Neural progenitor cell (in vitro differentiated cells): Measurements from ENCODE around the gene TMEM95. TPM values are rescaled to one million over a fixed set of nuclear protein-coding genes. Genes with fewer than 3 reads are reported as not detected.

Experiments used
- DNase-seq: peaks from one replicate; pipeline ENCODE4 v3.0.0-alpha.2; 2016; ENCODE audit warnings: low spot score
- H2AFZ ChIP-seq: fragments of 200-600 bp; sonication (generic); replicated peaks from 2 replicates; pipeline ENCODE4 v1.6.1; 2016; ENCODE audit warnings: antibody characterized with exemption
- H3F3A ChIP-seq: fragments of 200-600 bp; sonication (generic); 2 replicates; pipeline ENCODE4 v1.6.1; 2016; ENCODE audit warnings: antibody characterized with exemption, low read depth
- H3K27ac ChIP-seq: fragments of 200-600 bp; sonication (generic); 2 replicates; pipeline ENCODE4 v1.5.1; 2016; ENCODE audit warnings: mild to moderate bottlenecking
- H3K27me3 ChIP-seq: fragments of 200-600 bp; sonication (generic); 2 replicates; pipeline ENCODE4 v1.6.1; 2016; ENCODE audit warnings: mild to moderate bottlenecking, moderate library complexity
- H3K36me3 ChIP-seq: fragments of 200-600 bp; sonication (generic); 2 replicates; pipeline ENCODE4 v1.5.1; 2016
- H3K4me1 ChIP-seq: fragments of 200-600 bp; sonication (generic); 2 replicates; pipeline ENCODE4 v1.6.1; 2016; ENCODE audit warnings: mixed run types
- H3K4me2 ChIP-seq: fragments of 200-600 bp; sonication (generic); 2 replicates; pipeline ENCODE4 v1.6.1; 2016
- H3K4me3 ChIP-seq: fragments of 200-600 bp; sonication (generic); 2 replicates; pipeline ENCODE4 v1.5.1; 2016
- H3K79me2 ChIP-seq: fragments of 200-600 bp; sonication (generic); 2 replicates; pipeline ENCODE4 v1.6.1; 2016; ENCODE audit warnings: low read depth
- H3K9ac ChIP-seq: fragments of 200-600 bp; sonication (generic); 2 replicates; pipeline ENCODE4 v1.6.1; 2016
- H3K9me3 ChIP-seq: fragments of 200-600 bp; sonication (generic); 2 replicates; pipeline ENCODE4 v1.5.1; 2016; ENCODE audit warnings: low read depth
- H4K20me1 ChIP-seq: fragments of 200-600 bp; sonication (generic); 2 replicates; pipeline ENCODE4 v1.6.1; 2016; ENCODE audit warnings: low read depth
- H3K27ac Mint-ChIP-seq: 3 replicates; pipeline ENCODE4 v1.8.0; 2021; ENCODE audit warnings: mixed read lengths
- H3K27me3 Mint-ChIP-seq: 2 replicates; pipeline ENCODE4 v1.8.0; 2022; ENCODE audit warnings: low read depth, mild to moderate bottlenecking, inconsistent platforms, moderate library complexity, mixed read lengths; ENCODE audit not compliant: insufficient read depth
- H3K36me3 Mint-ChIP-seq: 3 replicates; pipeline ENCODE4 v1.8.0; 2021; ENCODE audit warnings: mixed read lengths
- H3K4me1 Mint-ChIP-seq: 3 replicates; pipeline ENCODE4 v1.8.0; 2021; ENCODE audit warnings: mixed read lengths
- H3K4me3 Mint-ChIP-seq: 3 replicates; pipeline ENCODE4 v1.8.0; 2021; ENCODE audit warnings: mild to moderate bottlenecking, moderate library complexity, mixed read lengths
- H3K9me3 Mint-ChIP-seq: 3 replicates; pipeline ENCODE4 v1.8.0; 2020; ENCODE audit warnings: mixed read lengths
- CTCF ChIP-seq: fragments of 200-600 bp; sonication (generic); IDR thresholded peaks from 2 replicates; pipeline ENCODE4 v1.5.1; 2017; ENCODE audit warnings: antibody characterized with exemption, mild to moderate bottlenecking
- EZH2 ChIP-seq: fragments of 200-600 bp; sonication (generic); IDR thresholded peaks from 2 replicates; pipeline ENCODE4 v1.6.1; 2017; ENCODE audit warnings: antibody characterized with exemption, mild to moderate bottlenecking, moderate library complexity
- EZH2phosphoT487 ChIP-seq: fragments of 200-600 bp; sonication (generic); IDR thresholded peaks from 2 replicates; pipeline ENCODE4 v1.6.1; 2017; ENCODE audit warnings: antibody characterized with exemption
- total RNA-seq: library from RNA; depleted of rRNA; stranded (reverse); fragments of >200 nt; gene quantifications from 2 replicates; pipeline ENCODE4 v1.2.3, GENCODE V29; 2015; ENCODE audit warnings: low replicate concordance

Gene TMEM95
- total RNA-seq, 1 donor from 2014 or later, result not detected

DNA sequence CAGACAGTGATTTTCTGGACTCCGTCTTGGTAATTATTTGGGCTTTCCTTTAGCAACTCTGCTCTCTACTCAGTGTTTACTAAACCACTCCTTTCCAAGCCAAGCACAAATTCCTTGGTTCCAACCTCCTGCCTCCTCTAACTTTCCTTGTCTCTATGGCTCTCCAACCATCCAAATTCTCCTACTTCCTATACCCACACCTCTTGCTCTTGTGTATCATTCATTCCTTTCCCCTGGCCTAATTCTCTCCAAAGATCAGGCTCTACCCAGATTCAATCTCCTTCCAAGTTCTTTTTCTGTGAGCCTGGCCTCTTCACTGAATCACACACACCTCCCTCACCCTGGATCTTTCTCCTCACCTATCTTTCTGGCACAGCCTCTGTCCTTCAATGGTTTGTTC is 26.9 kb upstream of the TMEM95 start:
- H3K27ac Mint-ChIP-seq, result no peak overlapping the region
- peak overlapping the region; percentile 94 for H3K4me3 ChIP-seq

DNA sequence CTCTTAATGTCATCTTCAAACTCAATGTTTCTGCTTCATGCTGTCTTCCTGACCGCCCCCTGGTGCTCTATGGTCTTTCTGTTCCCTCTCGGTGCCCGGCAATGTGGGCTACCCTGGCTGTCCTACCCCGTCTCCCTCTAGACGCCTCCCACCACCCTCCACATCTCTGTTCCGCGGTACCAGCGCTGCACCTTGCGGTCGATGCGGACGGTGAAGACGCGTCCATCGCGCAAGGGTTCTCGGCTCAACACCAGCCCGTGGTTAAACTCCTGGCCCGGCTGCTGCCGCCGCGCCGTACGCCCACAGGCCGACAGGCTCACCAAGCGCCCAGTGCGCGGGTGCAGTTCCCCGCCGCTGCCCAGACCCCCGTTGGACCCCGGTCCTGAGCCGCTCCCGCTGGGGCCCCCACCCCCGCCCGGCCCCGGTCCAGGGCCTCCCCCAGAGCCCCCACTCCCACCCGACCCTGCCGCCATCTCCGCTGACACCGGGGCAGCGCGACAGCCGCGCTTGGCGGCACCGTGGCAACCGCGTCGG is 26.0 kb upstream of the TMEM95 start, which contains the start of gene NEURL4:
Gene NEURL4 (minus strand): TSS at position 496 of the 534 bp plus-strand sequence. CDS start 23 bp downstream, at position 473.
- Histone ChIP-seq H3K36me3 (no peaks in the 10 kb centered on the region), H4K20me1 (peaks cover 4% of the 10 kb centered on the region), H3K9ac (peak within 1 kb of the TSS; percentile 79), H3K4me3 (peak within 1 kb of the TSS; percentile 94), H3K27me3 (no peaks in the 10 kb centered on the region), H3K4me2 (peak within 1 kb of the TSS; percentile 96), H3K79me2 (peaks cover 20% of the 10 kb centered on the region), H3F3A (peaks cover 27% of the 10 kb centered on the region), H3K4me1 (peaks cover 14% of the 10 kb centered on the region), H2AFZ (peak within 1 kb of the TSS; percentile 86), H3K27ac (peak within 1 kb of the TSS; percentile 79), H3K9me3 (no peaks in the 10 kb centered on the region)
- peak within 1 kb of the TSS; percentile 95 for H3K27ac Mint-ChIP-seq
- no peaks in the 10 kb centered on the region for H3K9me3 Mint-ChIP-seq
- H3K27me3 Mint-ChIP-seq, result peaks cover 12% of the 10 kb centered on the region
- no peak for TF ChIP-seq EZH2phosphoT487
- TF ChIP-seq CTCF, result no peak
- TF ChIP-seq EZH2, result no peak
- H3K36me3 Mint-ChIP-seq, result peaks cover 7% of the 10 kb centered on the region
- H3K4me1 Mint-ChIP-seq, result peaks cover 28% of the 10 kb centered on the region
- peak within 1 kb of the TSS; percentile 98 for H3K4me3 Mint-ChIP-seq
- no peak for DNase-seq

More for the DNA sequence above, 26.9 kb upstream of the TMEM95 start:
- peaks cover 14% of the 10 kb centered on the region for H3K4me1 ChIP-seq
- H2AFZ ChIP-seq, result no peak overlapping the region
- H3K4me2 ChIP-seq, result peak overlapping the region; percentile 96
- Mint-ChIP-seq H3K4me1 (peaks cover 28% of the 10 kb centered on the region), H3K4me3 (peak overlapping the region; percentile 98), H3K27me3 (peaks cover 12% of the 10 kb centered on the region), H3K9me3 (no peaks in the 10 kb centered on the region), H3K36me3 (peaks cover 9% of the 10 kb centered on the region)
- H4K20me1 ChIP-seq, result peaks cover 4% of the 10 kb centered on the region
- H3K9ac ChIP-seq, result peak overlapping the region; percentile 79
- no peak for TF ChIP-seq EZH2
- TF ChIP-seq EZH2phosphoT487, result no peak
- no peak for TF ChIP-seq CTCF
- no peak overlapping the region for H3K27ac ChIP-seq
- DNase-seq, result no peak
- no peaks in the 10 kb centered on the region for H3K36me3 ChIP-seq
- no peaks in the 10 kb centered on the region for H3K27me3 ChIP-seq
- peaks cover 27% of the 10 kb centered on the region for H3F3A ChIP-seq
- H3K9me3 ChIP-seq, result no peaks in the 10 kb centered on the region
- H3K79me2 ChIP-seq, result peaks cover 20% of the 10 kb centered on the region

DNA sequence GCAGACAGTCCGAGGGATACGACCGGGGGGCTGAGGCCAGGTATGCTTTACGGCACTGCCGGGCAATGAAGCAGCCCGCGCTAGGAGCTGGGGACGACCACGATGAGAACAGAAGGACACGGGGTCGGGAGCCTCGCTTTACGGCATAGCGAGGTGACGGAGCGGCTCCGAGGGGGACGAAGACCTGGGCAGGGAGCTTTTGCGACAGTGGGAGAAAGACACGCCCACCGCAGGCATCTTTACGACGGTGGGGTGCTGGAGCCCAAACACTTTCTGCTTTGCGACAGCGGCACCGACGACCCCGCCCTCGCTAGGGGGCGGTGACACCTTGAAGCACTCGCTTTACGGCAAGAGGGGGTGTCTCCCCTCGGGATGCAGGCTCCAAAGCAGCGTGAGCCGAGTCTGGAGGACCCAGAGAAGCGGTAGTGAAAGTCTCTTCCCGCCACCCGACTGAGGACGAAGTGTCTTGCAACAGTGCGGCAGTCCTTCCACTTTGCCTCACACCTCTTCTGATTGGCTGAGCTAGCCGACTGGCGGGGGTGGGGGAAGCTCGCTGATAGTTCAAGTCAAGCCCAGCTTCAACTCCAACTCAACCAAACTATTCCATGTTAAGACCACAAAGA is 25.5 kb upstream of the TMEM95 start:
- peaks cover 14% of the 10 kb centered on the region for H3K4me1 ChIP-seq
- H3K4me3 ChIP-seq, result peak overlapping the region; percentile 94
- H3F3A ChIP-seq, result peaks cover 24% of the 10 kb centered on the region
- no peaks in the 10 kb centered on the region for H3K27me3 ChIP-seq
- peaks cover 1% of the 10 kb centered on the region for H4K20me1 ChIP-seq
- peak overlapping the region; percentile 74 for H3K4me2 ChIP-seq
- peak overlapping the region; percentile 94 for H3K4me3 Mint-ChIP-seq
- no peaks in the 10 kb centered on the region for H3K9me3 ChIP-seq
- peaks cover 20% of the 10 kb centered on the region for H3K79me2 ChIP-seq
- peaks cover 4% of the 10 kb centered on the region for H3K36me3 Mint-ChIP-seq
- peaks cover 12% of the 10 kb centered on the region for H3K27me3 Mint-ChIP-seq
- H3K9ac ChIP-seq, result no peak overlapping the region
- H3K4me1 Mint-ChIP-seq, result peaks cover 28% of the 10 kb centered on the region
- peak overlapping the region; percentile 79 for H3K27ac ChIP-seq
- H3K9me3 Mint-ChIP-seq, result no peaks in the 10 kb centered on the region
- peak overlapping the region; percentile 95 for H3K27ac Mint-ChIP-seq
- no peaks in the 10 kb centered on the region for H3K36me3 ChIP-seq
- peak; percentile 99 for DNase-seq
- H2AFZ ChIP-seq, result peak overlapping the region; percentile 86
- no peak for TF ChIP-seq EZH2
- TF ChIP-seq EZH2phosphoT487, result no peak
- peak; percentile 16 for TF ChIP-seq CTCF
